H1 (cell line): Measurements from ENCODE around the gene ADAM22. TPM values are rescaled to one million over a fixed set of nuclear protein-coding genes. Genes with fewer than 3 reads are reported as not detected.
A peak's percentile ranks its signal among the peaks of the same experiment; 100 is the strongest.

Experiments used
- CTCF ChIA-PET: fragments of 300-600 bp; sonication (Branson Sonifier 250); formaldehyde crosslinking; loops from one replicate; lab custom pipeline; 2021; ENCODE audit not compliant: partially characterized antibody; lab: Charles Lee
- POLR2A ChIA-PET: fragments of 300-600 bp; sonication (Branson Sonifier 250); formaldehyde crosslinking; loops from one replicate; lab custom pipeline; 2021; ENCODE audit warnings: inconsistent platforms; ENCODE audit not compliant: partially characterized antibody; lab: Charles Lee
- DNase-seq, 2 experiments: peaks; one replicate each; pipeline versions ENCODE4 v3.0.0 to v3.0.0-alpha.2; 2010 to 2022; ENCODE audit warnings: low spot score in 2 of 2, low read depth in 1 of 2, mixed read lengths in 1 of 2
- FAIRE-seq: peaks from 2 replicates; lab custom pipeline; 2011; peaks lifted over from hg19 to GRCh38; lab: Jason Lieb, UNC
- H2AFZ ChIP-seq: 2 replicates; pipeline ENCODE4 v1.8.1; 2012; ENCODE audit warnings: low read length, inconsistent platforms
- H2AK5ac ChIP-seq: 2 replicates; pipeline ENCODE4 v1.6.1; 2013; ENCODE audit warnings: low read depth, low read length
- H2BK120ac ChIP-seq: replicated peaks from 2 replicates; pipeline ENCODE3; 2013; ENCODE audit warnings: low read depth, low read length, inconsistent platforms
- H2BK12ac ChIP-seq: 2 replicates; pipeline ENCODE4 v1.6.1; 2013; ENCODE audit warnings: low read depth, low read length
- H2BK15ac ChIP-seq: 2 replicates; pipeline ENCODE4 v1.6.1; 2013; ENCODE audit warnings: low read length
- H2BK20ac ChIP-seq: 2 replicates; pipeline ENCODE4 v1.6.1; 2013; ENCODE audit warnings: low read length
- H2BK5ac ChIP-seq: 2 replicates; pipeline ENCODE4 v1.6.1; 2013; ENCODE audit warnings: low read depth, low read length
- H3K14ac ChIP-seq: 2 replicates; pipeline ENCODE4 v1.6.1; 2013; ENCODE audit warnings: inconsistent platforms; ENCODE audit not compliant: insufficient read length
- H3K18ac ChIP-seq: 2 replicates; pipeline ENCODE4 v1.6.1; 2013; ENCODE audit warnings: low read length; ENCODE audit errors: extremely low read depth
- H3K23ac ChIP-seq: 2 replicates; pipeline ENCODE4 v1.6.1; 2013; ENCODE audit warnings: inconsistent platforms; ENCODE audit not compliant: insufficient read length
- H3K23me2 ChIP-seq: 2 replicates; pipeline ENCODE4 v1.6.1; 2013; ENCODE audit warnings: low read depth, low read length
- H3K27ac ChIP-seq: 2 replicates; pipeline ENCODE4 v1.6.1; 2011; ENCODE audit warnings: low read depth, low read length, inconsistent platforms
- H3K27me3 ChIP-seq, 4 experiments: replicated peaks in 1 of 4; 1 replicate in 1 of 4; 2 replicates in 3 of 4; pipeline versions ENCODE4 v1.6.1 to v1.8.1; 2011 to 2013; ENCODE audit warnings: low read length in 3 of 4, mild to moderate bottlenecking in 3 of 4, inconsistent platforms in 2 of 4, mixed read lengths in 2 of 4, moderate library complexity in 1 of 4; ENCODE audit not compliant: control insufficient read depth in 3 of 4, insufficient read depth in 3 of 4; ENCODE audit errors: extremely low read depth in 1 of 4
- H3K36me3 ChIP-seq, 4 experiments: 2 replicates each; pipeline versions ENCODE4 v1.6.1 to v1.8.1; 2011 to 2013; ENCODE audit warnings: mild to moderate bottlenecking in 4 of 4, low read length in 3 of 4, moderate library complexity in 2 of 4, control low read depth in 1 of 4, inconsistent platforms in 1 of 4; ENCODE audit not compliant: insufficient read depth in 4 of 4, control insufficient read depth in 2 of 4
- H3K4ac ChIP-seq: replicated peaks from 2 replicates; pipeline ENCODE3; 2013; ENCODE audit warnings: low read length, low read depth, mixed read lengths, inconsistent platforms; ENCODE audit not compliant: insufficient read length
- H3K4me1 ChIP-seq, 4 experiments: replicated peaks in 1 of 4; 1 replicate in 1 of 4; 2 replicates in 3 of 4; pipeline versions ENCODE4 v1.6.1 to v1.8.1; 2011 to 2013; ENCODE audit warnings: low read length in 3 of 4, inconsistent platforms in 2 of 4, mixed read lengths in 1 of 4; ENCODE audit not compliant: insufficient read depth in 4 of 4, control insufficient read depth in 3 of 4
- H3K4me2 ChIP-seq, 2 experiments: 2 replicates each; pipeline versions ENCODE4 v1.6.1 to v1.8.1; 2011 to 2013; ENCODE audit warnings: low read depth in 2 of 2, low read length in 2 of 2, control low read depth in 1 of 2, inconsistent platforms in 1 of 2, mild to moderate bottlenecking in 1 of 2; ENCODE audit not compliant: insufficient read depth in 1 of 2
- H3K4me3 ChIP-seq, 4 experiments: fragments of 200-600, 300-600 bp in 1 of 4; sonication (generic), shearing (Covaris generic), sonication (Bioruptor Twin) in 1 of 4; 2 replicates each; pipeline versions ENCODE4 v1.5.1 to v1.8.1; 2011 to 2016; ENCODE audit warnings: low read length in 4 of 4, low read depth in 3 of 4, control low read depth in 2 of 4, inconsistent platforms in 2 of 4, mild to moderate bottlenecking in 2 of 4, mixed read lengths in 1 of 4, moderate library complexity in 1 of 4; ENCODE audit not compliant: insufficient read depth in 2 of 4; ENCODE audit errors: extremely low read depth in 1 of 4
- H3K56ac ChIP-seq: replicated peaks from 2 replicates; pipeline ENCODE3; 2013; ENCODE audit warnings: low read depth, mild to moderate bottlenecking, mixed read lengths, low read length, inconsistent platforms; ENCODE audit not compliant: insufficient read length
- H3K79me1 ChIP-seq: 2 replicates; pipeline ENCODE4 v1.6.1; 2013; ENCODE audit warnings: low read depth, low read length, control low read depth
- H3K79me2 ChIP-seq, 2 experiments: 2 replicates each; pipeline versions ENCODE4 v1.6.1 to v1.8.1; 2012 to 2013; ENCODE audit warnings: low read length in 2 of 2, mild to moderate bottlenecking in 2 of 2, inconsistent platforms in 1 of 2; ENCODE audit not compliant: insufficient read depth in 2 of 2, control insufficient read depth in 1 of 2
- H3K9ac ChIP-seq, 4 experiments: replicated peaks in 1 of 4; 1 replicate in 1 of 4; 2 replicates in 3 of 4; pipeline versions ENCODE4 v1.6.1 to v1.8.1; 2011 to 2013; ENCODE audit warnings: low read depth in 3 of 4, low read length in 3 of 4, control low read depth in 2 of 4, mild to moderate bottlenecking in 2 of 4, moderate library complexity in 2 of 4, inconsistent platforms in 1 of 4; ENCODE audit errors: extremely low read depth in 1 of 4
- H3K9me3 ChIP-seq, 2 experiments: 2 replicates each; pipeline versions ENCODE4 v1.6.1 to v1.8.1; 2012 to 2013; ENCODE audit warnings: mild to moderate bottlenecking in 2 of 2, moderate library complexity in 2 of 2, control low read depth in 1 of 2, inconsistent platforms in 1 of 2, low read depth in 1 of 2, low read length in 1 of 2, mixed read lengths in 1 of 2; ENCODE audit not compliant: insufficient read depth in 2 of 2
- H4K20me1 ChIP-seq, 2 experiments: replicated peaks in 1 of 2; 2 replicates each; pipeline versions ENCODE3 to v1.8.1; 2011 to 2013; ENCODE audit warnings: inconsistent platforms in 2 of 2, low read length in 2 of 2, mild to moderate bottlenecking in 1 of 2; ENCODE audit not compliant: insufficient read depth in 2 of 2, control insufficient read depth in 1 of 2
- H4K5ac ChIP-seq: 2 replicates; pipeline ENCODE4 v1.6.1; 2013; ENCODE audit warnings: low read length, low read depth, mixed read lengths, inconsistent platforms; ENCODE audit not compliant: insufficient read length
- H4K8ac ChIP-seq: 2 replicates; pipeline ENCODE4 v1.8.0; 2013; ENCODE audit warnings: mild to moderate bottlenecking, moderate library complexity, low read length, inconsistent platforms; ENCODE audit not compliant: insufficient read depth; ENCODE audit errors: extremely low read depth
- H4K91ac ChIP-seq: replicated peaks from 2 replicates; pipeline ENCODE3; 2013; ENCODE audit warnings: low read length, mixed read lengths, inconsistent platforms; ENCODE audit not compliant: insufficient read length
- ATF2 ChIP-seq: IDR thresholded peaks from 2 replicates; pipeline ENCODE4 v1.6.1; 2012; ENCODE audit warnings: low read length, inconsistent platforms
- ATF3 ChIP-seq: IDR thresholded peaks from 2 replicates; pipeline ENCODE4 v1.6.1; 2011; ENCODE audit warnings: low read depth, mild to moderate bottlenecking, low read length; ENCODE audit not compliant: insufficient read depth
- CTCF ChIP-seq, 3 experiments: IDR thresholded peaks; 1 replicate in 2 of 3; 2 replicates in 1 of 3; pipeline versions ENCODE4 v1.5.1 to v1.6.1; 2011; ENCODE audit warnings: low read length in 3 of 3, mild to moderate bottlenecking in 3 of 3, inconsistent platforms in 2 of 3, low read depth in 1 of 3, moderate library complexity in 1 of 3; ENCODE audit not compliant: insufficient read depth in 1 of 3; ENCODE audit errors: control extremely low read depth in 1 of 3
- FOSL1 ChIP-seq: IDR thresholded peaks from 2 replicates; pipeline ENCODE4 v1.6.1; 2011; ENCODE audit warnings: mild to moderate bottlenecking, low read depth, low read length, moderate library complexity; ENCODE audit not compliant: insufficient read depth
- RAD21 ChIP-seq, 2 experiments: IDR thresholded peaks in 1 of 2; conservative IDR thresholded peaks in 1 of 2; 2 replicates each; pipeline ENCODE4 v1.6.1; 2011; ENCODE audit warnings: low read depth in 2 of 2, low read length in 2 of 2, improper control_type of control experiment in 1 of 2, inconsistent platforms in 1 of 2, mild to moderate bottlenecking in 1 of 2, moderate library complexity in 1 of 2
- TEAD4 ChIP-seq: IDR thresholded peaks from 2 replicates; pipeline ENCODE4 v1.6.1; 2012; ENCODE audit warnings: low read depth, low read length, inconsistent platforms, mixed read lengths
- WGBS, 2 experiments: shearing (Covaris generic) in 1 of 2; methylation state at CpG; one replicate each; pipeline versions ENCODE4 v1.1.6 to v1.1.7; 2013 to 2015; ENCODE audit warnings: low lambda C conversion rate in 2 of 2, mixed read lengths in 2 of 2, inconsistent platforms in 1 of 2, low coverage in 1 of 2, missing lambda C conversion rate in 1 of 2; ENCODE audit not compliant: insufficient replicate concordance in 2 of 2, insufficient coverage in 1 of 2, insufficient read length in 1 of 2; ENCODE audit errors: extremely low coverage in 1 of 2, missing lambda C conversion rate in 1 of 2; 5-methylcytosine and 5-hydroxymethylcytosine counted together
- polyA plus RNA-seq, 7 experiments: library from polyadenylated mRNA; depleted of rRNA in 3 of 7; stranded (reverse) in 5 of 7; unstranded in 2 of 7; fragments of >200 nt in 5 of 7; fragments of 200-250 nt in 2 of 7; gene quantifications; 1 replicate in 5 of 7; 2 replicates in 1 of 7; 4 replicates in 1 of 7; pipeline versions ENCODE4 v1.2.1 to v1.2.3, GENCODE V29; 2011 to 2013; ENCODE audit warnings: missing spikeins in 2 of 7, mixed read lengths in 2 of 7
- total RNA-seq: library from RNA; stranded (reverse); fragmentation: NEBNext Ultra II Directional; extraction: Animal tissue kit (Norgen Biotek cat#: 25700); gene quantifications from 2 replicates; pipeline ENCODE4 v1.2.1, GENCODE V29; 2021

ADAM22 gene
- total and polyA plus RNA-seq, 2 of the 8 experiments (the other 6 are each of a cell fraction or from before 2014, with no cell fraction given): 4.6 to 21.4 TPM

- H2BK20ac ChIP-seq: no peak overlapping the region
- H2BK15ac ChIP-seq: no peak overlapping the region
- H3K79me1 ChIP-seq: no peaks in the 10 kb centered on the region
- no peak overlapping the region for H3K23ac ChIP-seq
- H4K20me1 ChIP-seq: no peaks in the 10 kb centered on the region
- no peak overlapping the region for H3K4me3 ChIP-seq
- H3K18ac ChIP-seq: no peak overlapping the region
- H2AFZ ChIP-seq: no peak overlapping the region
- H2BK120ac ChIP-seq: no peak overlapping the region
- H2AK5ac ChIP-seq: no peak overlapping the region
- no peaks in the 10 kb centered on the region for H3K23me2 ChIP-seq
- no peak overlapping the region for H3K14ac ChIP-seq
- H3K9ac ChIP-seq: no peak overlapping the region
- no peak for FAIRE-seq
- H3K9me3 ChIP-seq: no peaks in the 10 kb centered on the region
- no peak for DNase-seq
- no peak overlapping the region; the same call in 1 of the 2 replicates for H4K8ac ChIP-seq
- H3K79me2 ChIP-seq: no peaks in the 10 kb centered on the region
- WGBS, 2 experiments: 87% methylated on average over 5 of the region's 5 CpGs; no CpG with 5 or more reads in 1 of the 2 experiments
- H3K4me2 ChIP-seq: no peak overlapping the region
- H4K5ac ChIP-seq: no peak overlapping the region
- no peak overlapping the region for H3K27ac ChIP-seq
- H3K56ac ChIP-seq: no peak overlapping the region
- ChIA-PET CTCF (interaction anchor here (0.6 to 2.5 kb wide), 6 partner anchors 10 to 111 kb away, joined by 3 to 10 read pairs (median 4); no protein-coding TSS in a partner anchor), POLR2A (interaction anchor here (3.4 kb wide), 1 partner anchor 14 kb away, joined by 11 read pairs; the partner anchor contains the start of gene ADAM22)
- peak in 2 of 3 experiments; percentile 9 to 16; a peak in 2 of 4 replicates for TF ChIP-seq CTCF (IDR thresholded peaks at IDR 0.05; ENCODE audit: control extremely low read depth in 1 of 3, insufficient read depth in 1 of 3, low read depth in 1 of 3, low read length in 3 of 3)
- no peak for TF ChIP-seq ATF3
- TF ChIP-seq ATF2: 0 out of 2 replicates have a peak, but pooled peaks have one; percentile 30
- TF ChIP-seq FOSL1: no peak
- peak; percentile 9; the same call in 1 of the 2 replicates for TF ChIP-seq TEAD4
- peak in 1 of 2 experiments; percentile 12; a peak in 1 of 4 replicates for TF ChIP-seq RAD21 (IDR thresholded peaks at IDR 0.05 in 1 of 2, conservative IDR thresholded peaks at IDR 0.05 in 1 of 2; ENCODE audit: low read depth in 2 of 2, low read length in 2 of 2)
- H3K27me3 ChIP-seq: no peaks in the 10 kb centered on the region
- 0 out of 2 replicates have a peak overlapping the region, but pooled peaks have one; percentile 39 for H2BK12ac ChIP-seq
- H3K4ac ChIP-seq: no peak overlapping the region
- no peak overlapping the region for H2BK5ac ChIP-seq
- H3K4me1 ChIP-seq: peaks cover 0 to 3% (median 0%) of the 10 kb centered on the region in 4 experiments; a peak in 1 of 7 replicates
- no peak overlapping the region for H4K91ac ChIP-seq
- H3K36me3 ChIP-seq: no peaks in the 10 kb centered on the region
Measured at GRCh38 chr7:87920578-87920977, 13.5 kb upstream of the ADAM22 start.
